HL-60 (cell line): ENCODE data around the gene CDC42EP1.

Source experiments
- CTCF ChIP-seq: IDR thresholded peaks from one replicate; pipeline ENCODE4 v1.5.1; 2011; ENCODE audit warnings: low read length, control low read depth, inconsistent platforms; ENCODE audit not compliant: insufficient read depth
- GABPA ChIP-seq: IDR thresholded peaks from 2 replicates; pipeline ENCODE4 v1.6.1; 2012; ENCODE audit warnings: low read depth
- POLR2AphosphoS5 ChIP-seq: IDR thresholded peaks from 2 replicates; pipeline ENCODE4 v1.6.1; 2012; ENCODE audit warnings: low read depth
- REST ChIP-seq: IDR thresholded peaks from 2 replicates; pipeline ENCODE4 v1.6.1; 2012; ENCODE audit warnings: low read depth; ENCODE audit not compliant: insufficient replicate concordance
- SPI1 ChIP-seq: IDR thresholded peaks from 2 replicates; pipeline ENCODE4 v1.6.1; 2012; ENCODE audit warnings: low read depth, mild to moderate bottlenecking, borderline replicate concordance

- no peak for TF ChIP-seq CTCF
- no peak; the same call in 1 of the 2 replicates for TF ChIP-seq POLR2AphosphoS5
- no peak for TF ChIP-seq GABPA
- TF ChIP-seq REST, result no peak
- no peak for TF ChIP-seq SPI1
Observed at GRCh38 chr22:37618674-37619073, 58.4 kb downstream of the CDC42EP1 start.
